ENCODE data around the gene CIT. TPM values are rescaled to one million over a fixed set of nuclear protein-coding genes. Genes with fewer than 3 reads are reported as not detected.

Gene CIT
- total and polyA plus RNA-seq, 4 donors, result 0.31 to 24.7 (median 1.8) TPM

DNA sequence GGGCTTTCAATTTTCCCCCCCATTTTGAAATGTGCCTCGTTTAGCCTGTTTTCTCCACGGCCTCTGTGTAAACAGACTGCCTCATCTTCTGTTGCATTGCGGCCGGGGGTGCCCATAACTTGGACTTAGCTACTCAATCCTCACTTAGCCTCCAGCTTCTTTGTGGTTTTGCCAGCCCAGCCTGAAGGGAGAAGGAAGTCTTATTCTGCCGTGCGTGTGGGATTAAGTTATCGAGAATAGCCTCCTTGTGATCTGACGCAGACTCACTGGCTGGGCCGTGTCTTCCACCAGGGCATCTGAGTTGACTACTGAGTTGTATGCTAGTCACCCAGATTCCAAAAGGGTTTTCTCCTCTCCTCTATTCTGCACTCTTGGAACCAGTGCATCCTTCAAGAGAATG lies 201.1 kb downstream of the CIT start:
- TF ChIP-seq HNF4A (conservative IDR thresholded peaks at IDR 0.05) (no peak), NR2F2 (IDR thresholded peaks at IDR 0.05) (no peak), GABPA (IDR thresholded peaks at IDR 0.05 in 1 of 2, conservative IDR thresholded peaks at IDR 0.05 in 1 of 2) (no peak), FOXA2 (IDR thresholded peaks at IDR 0.05) (no peak), JUND (IDR thresholded peaks at IDR 0.05) (no peak), RAD21 (IDR thresholded peaks at IDR 0.05) (no peak), RXRA (IDR thresholded peaks at IDR 0.05) (no peak), SP1 (IDR thresholded peaks at IDR 0.05) (no peak), YY1 (IDR thresholded peaks at IDR 0.05) (no peak), EGR1 (IDR thresholded peaks at IDR 0.05; ENCODE audit: low read depth in 2 of 2) (no peak)
- TF ChIP-seq, protein P1, sequence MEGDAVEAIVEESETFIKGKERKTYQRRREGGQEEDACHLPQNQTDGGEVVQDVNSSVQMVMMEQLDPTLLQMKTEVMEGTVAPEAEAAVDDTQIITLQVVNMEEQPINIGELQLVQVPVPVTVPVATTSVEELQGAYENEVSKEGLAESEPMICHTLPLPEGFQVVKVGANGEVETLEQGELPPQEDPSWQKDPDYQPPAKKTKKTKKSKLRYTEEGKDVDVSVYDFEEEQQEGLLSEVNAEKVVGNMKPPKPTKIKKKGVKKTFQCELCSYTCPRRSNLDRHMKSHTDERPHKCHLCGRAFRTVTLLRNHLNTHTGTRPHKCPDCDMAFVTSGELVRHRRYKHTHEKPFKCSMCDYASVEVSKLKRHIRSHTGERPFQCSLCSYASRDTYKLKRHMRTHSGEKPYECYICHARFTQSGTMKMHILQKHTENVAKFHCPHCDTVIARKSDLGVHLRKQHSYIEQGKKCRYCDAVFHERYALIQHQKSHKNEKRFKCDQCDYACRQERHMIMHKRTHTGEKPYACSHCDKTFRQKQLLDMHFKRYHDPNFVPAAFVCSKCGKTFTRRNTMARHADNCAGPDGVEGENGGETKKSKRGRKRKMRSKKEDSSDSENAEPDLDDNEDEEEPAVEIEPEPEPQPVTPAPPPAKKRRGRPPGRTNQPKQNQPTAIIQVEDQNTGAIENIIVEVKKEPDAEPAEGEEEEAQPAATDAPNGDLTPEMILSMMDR (IDR thresholded peaks at IDR 0.05; ENCODE audit: low read depth, low read length, missing input control), result no peak
- TF ChIP-seq, protein P2, sequence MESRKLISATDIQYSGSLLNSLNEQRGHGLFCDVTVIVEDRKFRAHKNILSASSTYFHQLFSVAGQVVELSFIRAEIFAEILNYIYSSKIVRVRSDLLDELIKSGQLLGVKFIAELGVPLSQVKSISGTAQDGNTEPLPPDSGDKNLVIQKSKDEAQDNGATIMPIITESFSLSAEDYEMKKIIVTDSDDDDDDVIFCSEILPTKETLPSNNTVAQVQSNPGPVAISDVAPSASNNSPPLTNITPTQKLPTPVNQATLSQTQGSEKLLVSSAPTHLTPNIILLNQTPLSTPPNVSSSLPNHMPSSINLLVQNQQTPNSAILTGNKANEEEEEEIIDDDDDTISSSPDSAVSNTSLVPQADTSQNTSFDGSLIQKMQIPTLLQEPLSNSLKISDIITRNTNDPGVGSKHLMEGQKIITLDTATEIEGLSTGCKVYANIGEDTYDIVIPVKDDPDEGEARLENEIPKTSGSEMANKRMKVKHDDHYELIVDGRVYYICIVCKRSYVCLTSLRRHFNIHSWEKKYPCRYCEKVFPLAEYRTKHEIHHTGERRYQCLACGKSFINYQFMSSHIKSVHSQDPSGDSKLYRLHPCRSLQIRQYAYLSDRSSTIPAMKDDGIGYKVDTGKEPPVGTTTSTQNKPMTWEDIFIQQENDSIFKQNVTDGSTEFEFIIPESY (IDR thresholded peaks at IDR 0.05), result no peak
- TF ChIP-seq, protein P3, sequence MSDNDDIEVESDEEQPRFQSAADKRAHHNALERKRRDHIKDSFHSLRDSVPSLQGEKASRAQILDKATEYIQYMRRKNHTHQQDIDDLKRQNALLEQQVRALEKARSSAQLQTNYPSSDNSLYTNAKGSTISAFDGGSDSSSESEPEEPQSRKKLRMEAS (IDR thresholded peaks at IDR 0.05), result no peak
- H3K9ac ChIP-seq (ENCODE audit: low read depth in 1 of 2, low read length in 2 of 2), result no peak overlapping the region
- DNase-seq (ENCODE audit: low spot score), result no peak
- WGBS, result 88% methylated on average over 9 of the region's 9 CpGs
- H3K27ac ChIP-seq (ENCODE audit: low read depth in 1 of 2, low read length in 2 of 2), result no peak overlapping the region
- H3K36me3 ChIP-seq (ENCODE audit: control insufficient read depth in 4 of 4, insufficient read depth in 3 of 4, low read depth in 1 of 4, low read length in 3 of 4), result peaks cover 3 to 82% (median 58%) of the 10 kb centered on the region in 4 donors
- no peak overlapping the region for H3K4me3 ChIP-seq (ENCODE audit: low read depth in 1 of 3, low read length in 3 of 3)
- no peaks in the 10 kb centered on the region for H3K27me3 ChIP-seq (ENCODE audit: control insufficient read depth in 4 of 4, insufficient read depth in 4 of 4, low read length in 3 of 4)
- H3K4me1 ChIP-seq (ENCODE audit: control insufficient read depth in 4 of 4, insufficient read depth in 4 of 4, low read length in 3 of 4), result peaks cover 0 to 10% (median 2%) of the 10 kb centered on the region in 4 donors
- H3K9me3 ChIP-seq (ENCODE audit: control insufficient read depth in 4 of 4, low read length in 3 of 4), result no peaks in the 10 kb centered on the region

DNA sequence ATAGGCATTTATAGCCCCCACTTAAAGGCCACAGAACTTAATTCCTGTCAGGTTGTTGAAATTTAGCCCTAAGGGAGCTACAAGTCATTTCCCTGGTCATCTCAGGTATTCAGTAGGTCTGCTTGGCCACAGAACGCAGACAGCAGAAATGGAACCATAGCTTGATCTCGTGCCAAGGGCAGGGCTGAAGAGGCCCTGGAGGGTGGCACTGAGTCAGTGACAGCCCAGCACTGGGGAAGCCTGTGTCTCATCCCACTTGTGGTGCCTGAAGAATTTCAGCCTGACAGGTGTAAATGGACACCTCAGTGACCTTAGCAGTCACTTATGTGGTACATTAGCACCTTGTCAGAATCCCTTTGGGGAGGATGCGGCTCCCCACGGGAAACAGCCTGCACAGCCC lies 202.6 kb downstream of the CIT start:
- Histone ChIP-seq H3K9me3 (ENCODE audit: control insufficient read depth in 4 of 4, low read length in 3 of 4) (no peaks in the 10 kb centered on the region), H3K36me3 (ENCODE audit: control insufficient read depth in 4 of 4, insufficient read depth in 3 of 4, low read depth in 1 of 4, low read length in 3 of 4) (peaks cover 3 to 70% (median 50%) of the 10 kb centered on the region in 4 donors), H3K4me3 (ENCODE audit: low read depth in 1 of 3, low read length in 3 of 3) (no peak overlapping the region), H3K9ac (ENCODE audit: low read depth in 1 of 2, low read length in 2 of 2) (no peak overlapping the region), H3K27ac (ENCODE audit: low read depth in 1 of 2, low read length in 2 of 2) (no peak overlapping the region), H3K27me3 (ENCODE audit: control insufficient read depth in 4 of 4, insufficient read depth in 4 of 4, low read length in 3 of 4) (no peaks in the 10 kb centered on the region), H3K4me1 (ENCODE audit: control insufficient read depth in 4 of 4, insufficient read depth in 4 of 4, low read length in 3 of 4) (peaks cover 4 to 9% (median 7%) of the 10 kb centered on the region in 4 donors)
- DNase-seq (ENCODE audit: low spot score), result no peak
- WGBS, result 91% methylated on average over 4 of the region's 4 CpGs
- TF ChIP-seq RAD21 (IDR thresholded peaks at IDR 0.05) (no peak), GABPA (IDR thresholded peaks at IDR 0.05 in 1 of 2, conservative IDR thresholded peaks at IDR 0.05 in 1 of 2) (no peak), RXRA (IDR thresholded peaks at IDR 0.05) (no peak), YY1 (IDR thresholded peaks at IDR 0.05) (no peak), TAF1 (conservative IDR thresholded peaks at IDR 0.05) (no peak), FOXA1 (IDR thresholded peaks at IDR 0.05) (no peak), HNF4A (conservative IDR thresholded peaks at IDR 0.05) (no peak), EGR1 (IDR thresholded peaks at IDR 0.05; ENCODE audit: low read depth in 2 of 2) (no peak), HNF4G (IDR thresholded peaks at IDR 0.05) (no peak), JUND (IDR thresholded peaks at IDR 0.05) (no peak), NR2F2 (IDR thresholded peaks at IDR 0.05) (no peak), SP1 (IDR thresholded peaks at IDR 0.05) (no peak), FOXA2 (IDR thresholded peaks at IDR 0.05) (no peak)
- TF ChIP-seq, protein P4, sequence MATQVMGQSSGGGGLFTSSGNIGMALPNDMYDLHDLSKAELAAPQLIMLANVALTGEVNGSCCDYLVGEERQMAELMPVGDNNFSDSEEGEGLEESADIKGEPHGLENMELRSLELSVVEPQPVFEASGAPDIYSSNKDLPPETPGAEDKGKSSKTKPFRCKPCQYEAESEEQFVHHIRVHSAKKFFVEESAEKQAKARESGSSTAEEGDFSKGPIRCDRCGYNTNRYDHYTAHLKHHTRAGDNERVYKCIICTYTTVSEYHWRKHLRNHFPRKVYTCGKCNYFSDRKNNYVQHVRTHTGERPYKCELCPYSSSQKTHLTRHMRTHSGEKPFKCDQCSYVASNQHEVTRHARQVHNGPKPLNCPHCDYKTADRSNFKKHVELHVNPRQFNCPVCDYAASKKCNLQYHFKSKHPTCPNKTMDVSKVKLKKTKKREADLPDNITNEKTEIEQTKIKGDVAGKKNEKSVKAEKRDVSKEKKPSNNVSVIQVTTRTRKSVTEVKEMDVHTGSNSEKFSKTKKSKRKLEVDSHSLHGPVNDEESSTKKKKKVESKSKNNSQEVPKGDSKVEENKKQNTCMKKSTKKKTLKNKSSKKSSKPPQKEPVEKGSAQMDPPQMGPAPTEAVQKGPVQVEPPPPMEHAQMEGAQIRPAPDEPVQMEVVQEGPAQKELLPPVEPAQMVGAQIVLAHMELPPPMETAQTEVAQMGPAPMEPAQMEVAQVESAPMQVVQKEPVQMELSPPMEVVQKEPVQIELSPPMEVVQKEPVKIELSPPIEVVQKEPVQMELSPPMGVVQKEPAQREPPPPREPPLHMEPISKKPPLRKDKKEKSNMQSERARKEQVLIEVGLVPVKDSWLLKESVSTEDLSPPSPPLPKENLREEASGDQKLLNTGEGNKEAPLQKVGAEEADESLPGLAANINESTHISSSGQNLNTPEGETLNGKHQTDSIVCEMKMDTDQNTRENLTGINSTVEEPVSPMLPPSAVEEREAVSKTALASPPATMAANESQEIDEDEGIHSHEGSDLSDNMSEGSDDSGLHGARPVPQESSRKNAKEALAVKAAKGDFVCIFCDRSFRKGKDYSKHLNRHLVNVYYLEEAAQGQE (IDR thresholded peaks at IDR 0.05), result no peak
- TF ChIP-seq, protein P2 (IDR thresholded peaks at IDR 0.05), result no peak
- TF ChIP-seq, protein P1 (IDR thresholded peaks at IDR 0.05; ENCODE audit: low read depth, low read length, missing input control), result no peak
- TF ChIP-seq, protein P3 (IDR thresholded peaks at IDR 0.05), result no peak
- TF ChIP-seq, protein P5, sequence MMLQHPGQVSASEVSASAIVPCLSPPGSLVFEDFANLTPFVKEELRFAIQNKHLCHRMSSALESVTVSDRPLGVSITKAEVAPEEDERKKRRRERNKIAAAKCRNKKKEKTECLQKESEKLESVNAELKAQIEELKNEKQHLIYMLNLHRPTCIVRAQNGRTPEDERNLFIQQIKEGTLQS (IDR thresholded peaks at IDR 0.05), result no peak
